Measurements from ENCODE around the gene METTL24.
"Not testable (repeated sequence)": the region's sequence is repeated elsewhere in the genome, so short reads cannot be mapped to it uniquely, and the experiment has no call there.

The METTL24 gene

DNA sequence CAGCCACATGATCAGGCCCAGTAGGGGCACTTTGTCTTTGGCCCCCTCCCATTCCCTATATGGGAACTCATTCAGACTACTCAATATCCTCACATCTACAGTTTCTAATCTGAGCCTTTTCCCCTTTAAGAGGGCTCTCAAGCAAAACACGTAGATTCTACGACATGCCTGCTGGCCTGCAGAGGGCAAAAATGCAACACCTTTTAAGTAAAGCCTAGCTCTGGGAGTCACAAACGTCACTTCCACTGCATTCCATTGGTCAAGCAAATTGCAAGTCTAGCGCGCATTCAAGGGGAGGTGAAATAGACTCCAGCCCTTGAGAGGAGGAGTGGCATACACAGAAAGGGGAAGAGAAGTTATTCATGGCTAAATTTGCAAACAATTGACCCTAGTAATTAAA is 107.3 kb downstream of the METTL24 start:
- H3K4me3 ChIP-seq (ENCODE audit: low read depth, low read length) = no peak overlapping the region
- TF ChIP-seq, protein P1, sequence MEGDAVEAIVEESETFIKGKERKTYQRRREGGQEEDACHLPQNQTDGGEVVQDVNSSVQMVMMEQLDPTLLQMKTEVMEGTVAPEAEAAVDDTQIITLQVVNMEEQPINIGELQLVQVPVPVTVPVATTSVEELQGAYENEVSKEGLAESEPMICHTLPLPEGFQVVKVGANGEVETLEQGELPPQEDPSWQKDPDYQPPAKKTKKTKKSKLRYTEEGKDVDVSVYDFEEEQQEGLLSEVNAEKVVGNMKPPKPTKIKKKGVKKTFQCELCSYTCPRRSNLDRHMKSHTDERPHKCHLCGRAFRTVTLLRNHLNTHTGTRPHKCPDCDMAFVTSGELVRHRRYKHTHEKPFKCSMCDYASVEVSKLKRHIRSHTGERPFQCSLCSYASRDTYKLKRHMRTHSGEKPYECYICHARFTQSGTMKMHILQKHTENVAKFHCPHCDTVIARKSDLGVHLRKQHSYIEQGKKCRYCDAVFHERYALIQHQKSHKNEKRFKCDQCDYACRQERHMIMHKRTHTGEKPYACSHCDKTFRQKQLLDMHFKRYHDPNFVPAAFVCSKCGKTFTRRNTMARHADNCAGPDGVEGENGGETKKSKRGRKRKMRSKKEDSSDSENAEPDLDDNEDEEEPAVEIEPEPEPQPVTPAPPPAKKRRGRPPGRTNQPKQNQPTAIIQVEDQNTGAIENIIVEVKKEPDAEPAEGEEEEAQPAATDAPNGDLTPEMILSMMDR (IDR thresholded peaks at IDR 0.05; ENCODE audit: borderline replicate concordance, insufficient read depth, low read depth, low read length) = no peak

- TF ChIP-seq, protein P1 (IDR thresholded peaks at IDR 0.05; ENCODE audit: borderline replicate concordance, insufficient read depth, low read depth, low read length) = no peak
Measured at GRCh38 chr6:110250058-110250457, 108.1 kb downstream of the METTL24 start.

GRCh38 chr6:110246900-110247546 is 111.1 kb downstream of the METTL24 start:
- TF ChIP-seq, protein P1 (IDR thresholded peaks at IDR 0.05; ENCODE audit: borderline replicate concordance, insufficient read depth, low read depth, low read length) = no peak
- no peak overlapping the region for H3K4me3 ChIP-seq (ENCODE audit: low read depth, low read length)

More at GRCh38 chr6:110250058-110250457, 108.1 kb downstream of the METTL24 start:
- H3K4me3 ChIP-seq (ENCODE audit: low read depth, low read length) = no peak overlapping the region

GRCh38 chr6:110246378-110246777 is 111.8 kb downstream of the METTL24 start:
- TF ChIP-seq, protein P1 (IDR thresholded peaks at IDR 0.05; ENCODE audit: borderline replicate concordance, insufficient read depth, low read depth, low read length) = no peak

DNA sequence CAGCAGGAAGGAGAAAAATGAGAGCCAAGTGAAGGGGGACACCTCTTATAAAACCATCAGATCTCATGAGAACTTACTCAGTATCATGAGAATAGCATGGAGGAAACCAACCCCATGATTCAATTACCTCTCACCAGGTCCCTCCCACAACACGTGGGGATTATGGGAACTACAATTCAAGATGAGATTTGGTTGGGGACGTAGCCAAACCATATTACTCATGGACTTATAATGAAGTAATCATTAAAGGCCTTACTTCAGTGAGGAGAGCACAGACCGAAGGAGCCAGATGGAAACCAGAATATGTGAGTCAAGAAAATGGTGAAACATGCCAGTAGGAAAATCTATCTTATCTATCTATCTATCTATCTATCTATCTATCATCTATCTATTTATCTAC is 113.5 kb downstream of the METTL24 start:
- H3K4me3 ChIP-seq (ENCODE audit: low read depth, low read length) = not testable (repeated sequence)

More at GRCh38 chr6:110246378-110246777, 111.8 kb downstream of the METTL24 start:
- no peak overlapping the region for H3K4me3 ChIP-seq (ENCODE audit: low read depth, low read length)

- no peak overlapping the region for H3K4me3 ChIP-seq (ENCODE audit: low read depth, low read length)
Measured at GRCh38 chr6:110239526-110240274, 118.4 kb downstream of the METTL24 start.

DNA sequence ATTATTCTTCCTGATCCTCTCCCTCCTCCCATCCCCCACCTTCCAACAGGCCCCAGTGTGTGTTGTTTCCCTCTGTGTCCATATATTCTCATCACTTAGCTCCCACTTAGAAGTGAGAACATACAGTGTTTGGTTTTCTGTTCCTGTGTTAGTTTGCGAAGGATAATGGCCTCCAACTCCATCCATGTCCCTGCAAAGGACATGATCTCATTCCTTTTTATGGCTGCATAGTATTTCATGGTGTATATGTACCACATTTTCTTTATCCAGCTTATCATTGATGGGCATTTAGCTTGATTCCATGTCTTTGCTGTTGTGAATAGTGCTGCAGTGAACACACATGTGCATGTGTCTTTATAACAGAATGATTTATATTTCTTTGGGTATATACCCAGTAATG is 122.1 kb downstream of the METTL24 start:
- H3K4me3 ChIP-seq (ENCODE audit: low read depth, low read length) = not testable (repeated sequence)

More at GRCh38 chr6:110239526-110240274, 118.4 kb downstream of the METTL24 start:
- TF ChIP-seq, protein P1 (IDR thresholded peaks at IDR 0.05; ENCODE audit: borderline replicate concordance, insufficient read depth, low read depth, low read length) = no peak

- no peak overlapping the region for H3K4me3 ChIP-seq (ENCODE audit: low read depth, low read length)
- TF ChIP-seq, protein P1 (IDR thresholded peaks at IDR 0.05; ENCODE audit: borderline replicate concordance, insufficient read depth, low read depth, low read length) = no peak
Measured at GRCh38 chr6:110233770-110234374, 124.3 kb downstream of the METTL24 start.

Data from GM12875 (cell line).